Epithelial cell of proximal tubule (primary cell): ENCODE data around the gene CAMKK1. TPM values are rescaled to one million over a fixed set of nuclear protein-coding genes. Genes with fewer than 3 reads are reported as not detected.

Experiments
- DNase-seq: peaks from one replicate; pipeline ENCODE4 v3.0.0-alpha.2; 2011; ENCODE audit warnings: low read depth
- H3K4me3 ChIP-seq: 2 replicates; pipeline ENCODE4 v1.5.1; 2011; ENCODE audit warnings: low read depth, mild to moderate bottlenecking, low read length
- CTCF ChIP-seq: conservative IDR thresholded peaks from 2 replicates; pipeline ENCODE4 v1.5.1; 2012; ENCODE audit warnings: low read depth, mild to moderate bottlenecking, low read length
- total RNA-seq: library from RNA; depleted of rRNA; stranded (reverse); fragments of >200 nt; gene quantifications from 2 replicates; pipeline ENCODE4 v1.2.3, GENCODE V29; 2015

The CAMKK1 gene
- total RNA-seq, 1 donor from 2014 or later, result 7.1 TPM

GRCh38 chr17:3852561-3852960 is 40.3 kb downstream of the CAMKK1 start:
- no peak for TF ChIP-seq CTCF

GRCh38 chr17:3851461-3852100 is 41.3 kb downstream of the CAMKK1 start:
- no peak for DNase-seq
- TF ChIP-seq CTCF, result no peak
- H3K4me3 ChIP-seq, result no peak overlapping the region

More at GRCh38 chr17:3852561-3852960, 40.3 kb downstream of the CAMKK1 start:
- H3K4me3 ChIP-seq, result no peak overlapping the region
- DNase-seq, result no peak

GRCh38 chr17:3848229-3848835 is 44.5 kb downstream of the CAMKK1 start:
- TF ChIP-seq CTCF, result no peak
- H3K4me3 ChIP-seq, result no peak overlapping the region
- no peak for DNase-seq

GRCh38 chr17:3847165-3847670 is 45.6 kb downstream of the CAMKK1 start:
- no peak for DNase-seq
- no peak for TF ChIP-seq CTCF

GRCh38 chr17:3846437-3847164 is 46.3 kb downstream of the CAMKK1 start:
- H3K4me3 ChIP-seq, result no peak overlapping the region
- no peak for TF ChIP-seq CTCF
- no peak for DNase-seq

More at GRCh38 chr17:3847165-3847670, 45.6 kb downstream of the CAMKK1 start:
- no peak overlapping the region for H3K4me3 ChIP-seq

- TF ChIP-seq CTCF, result peak; percentile 85
- DNase-seq, result no peak
- H3K4me3 ChIP-seq, result peak within 1 kb of the TSS; percentile 93
Observed at GRCh38 chr17:3845621-3846436, 47.0 kb downstream of the CAMKK1 start, which contains the start of gene NCBP3. Gene NCBP3, minus strand, starts transcription at chr17:3846246. Its CDS starts 23 bp downstream, at chr17:3846223.
